Germinal center (tissue), 1 donor: Measurements from ENCODE around the gene MED22.

Experiments used
- DNase-seq: peaks from one replicate; pipeline ENCODE4 v3.0.0; 2012; ENCODE audit warnings: mixed read lengths, low spot score

Gene MED22

GRCh38 chr9:133375724-133376654 is 28.1 kb upstream of the MED22 start, which contains the start of the genes STKLD1 and SURF4:
Gene STKLD1, plus strand, starts transcription at chr9:133376366. Its CDS starts 108 bp downstream, at chr9:133376474.
Gene SURF4, minus strand, starts transcription at chr9:133376060. Its CDS starts 91 bp downstream, at chr9:133375969.
- peak; percentile 99 for DNase-seq

- no peak for DNase-seq
Observed at GRCh38 chr9:133375116-133375723, 27.3 kb upstream of the MED22 start.

- no peak for DNase-seq
Observed at GRCh38 chr9:133374612-133375115, 26.7 kb upstream of the MED22 start.

- no peak for DNase-seq
Observed at GRCh38 chr9:133372144-133372543, 24.2 kb upstream of the MED22 start.

GRCh38 chr9:133371261-133371711 is 23.4 kb upstream of the MED22 start:
- DNase-seq, result no peak

GRCh38 chr9:133370685-133371084 is 22.8 kb upstream of the MED22 start:
- DNase-seq, result no peak

- no peak for DNase-seq
Observed at GRCh38 chr9:133369933-133370332, 22.0 kb upstream of the MED22 start.

GRCh38 chr9:133369422-133369821 is 21.5 kb upstream of the MED22 start:
- DNase-seq, result no peak

GRCh38 chr9:133368249-133368881 is 20.4 kb upstream of the MED22 start:
- no peak for DNase-seq

GRCh38 chr9:133367778-133368177 is 19.8 kb upstream of the MED22 start:
- no peak for DNase-seq

GRCh38 chr9:133367221-133367620 is 19.3 kb upstream of the MED22 start:
- DNase-seq, result no peak

GRCh38 chr9:133366435-133366834 is 18.5 kb upstream of the MED22 start:
- no peak for DNase-seq

- DNase-seq, result no peak
Observed at GRCh38 chr9:133362359-133363044, 14.6 kb upstream of the MED22 start.

- no peak for DNase-seq
Observed at GRCh38 chr9:133361507-133362092, 13.7 kb upstream of the MED22 start.

GRCh38 chr9:133360400-133361393 is 12.8 kb upstream of the MED22 start:
- no peak for DNase-seq

- DNase-seq, result no peak
Observed at GRCh38 chr9:133359399-133360175, 11.7 kb upstream of the MED22 start.

- no peak for DNase-seq
Observed at GRCh38 chr9:133357656-133358055, 9.7 kb upstream of the MED22 start.

- peak; percentile 90 for DNase-seq
Observed at GRCh38 chr9:133356391-133357091, 8.6 kb upstream of the MED22 start, which contains the start of the genes SURF1 and SURF2. Gene SURF1, minus strand, starts transcription at chr9:133356487. Its CDS starts 34 bp downstream, at chr9:133356453. Gene SURF2, plus strand, starts transcription at chr9:133356550. Its CDS starts 43 bp downstream, at chr9:133356593.
